Upper lobe of left lung (tissue), 6 donors: ENCODE data around the gene LTO1. TPM values are rescaled to one million over a fixed set of nuclear protein-coding genes. Genes with fewer than 3 reads are reported as not detected.
A peak's percentile ranks its signal among the peaks of the same experiment; 100 is the strongest.

Experiments used
- ATAC-seq, 2 donors: fragments of 200-7000 bp; cut with Tn5 transposase; one replicate each; pipeline ENCODE4 v1.9.1; 2022; ENCODE audit warnings: mild to moderate bottlenecking in 2 of 2, moderate library complexity in 2 of 2; ENCODE audit not compliant: low FRiP score in 2 of 2
- DNase-seq, 2 donors: peaks; one replicate each; pipeline ENCODE4 v3.0.0-alpha.2; 2019 to 2020
- H3K27ac ChIP-seq, 4 donors: fragments of 200-600 bp; sonication (generic); one replicate each; pipeline ENCODE4 v1.5.1; 2016 to 2019
- H3K27me3 ChIP-seq, 4 donors: fragments of 200-600 bp; sonication (generic); one replicate each; pipeline ENCODE4 v1.5.1; 2017 to 2019
- H3K36me3 ChIP-seq, 4 donors: fragments of 200-600 bp; sonication (generic); one replicate each; pipeline ENCODE4 v1.5.1; 2016 to 2019
- H3K4me1 ChIP-seq, 4 donors: fragments of 200-600 bp; sonication (generic); one replicate each; pipeline ENCODE4 v1.5.1; 2018 to 2019
- H3K4me3 ChIP-seq, 4 donors: fragments of 200-600 bp; sonication (generic); one replicate each; pipeline ENCODE4 v1.5.1; 2017 to 2019; ENCODE audit warnings: mild to moderate bottlenecking in 2 of 4, moderate library complexity in 1 of 4
- H3K9me3 ChIP-seq, 4 donors: fragments of 200-600 bp; sonication (generic); one replicate each; pipeline ENCODE4 v1.5.1; 2018 to 2019
- CTCF ChIP-seq, 6 experiments: fragments of 450-650 bp in 4 of 6; fragments of 200-600 bp in 2 of 6; sonication (generic) in 2 of 6; IDR thresholded peaks; one replicate each; pipeline ENCODE4 v1.5.1; 2016 to 2019; ENCODE audit warnings: antibody characterized with exemption in 6 of 6
- EP300 ChIP-seq, 4 donors: sonication (generic); formaldehyde crosslinking; IDR thresholded peaks; one replicate each; pipeline ENCODE4 v1.5.1; 2017; ENCODE audit warnings: antibody characterized with exemption in 4 of 4, control low read depth in 2 of 4
- POLR2A ChIP-seq, 4 donors: fragments of 450-650 bp; IDR thresholded peaks; one replicate each; pipeline ENCODE4 v1.5.1; 2016 to 2017; ENCODE audit warnings: antibody characterized with exemption in 4 of 4, mild to moderate bottlenecking in 2 of 4
- POLR2AphosphoS5 ChIP-seq, 2 donors: sonication (generic); formaldehyde crosslinking; IDR thresholded peaks; one replicate each; pipeline ENCODE4 v1.5.1; 2017; ENCODE audit warnings: antibody characterized with exemption in 2 of 2
- WGBS, 2 donors: methylation state at CpG; one replicate each; pipeline ENCODE4 v1.1.5; 2017 to 2018; 5-methylcytosine and 5-hydroxymethylcytosine counted together
- total RNA-seq, 6 donors: library from RNA; depleted of rRNA in 4 of 6; stranded (reverse); fragments of >200 nt in 4 of 6; gene quantifications; one replicate each; pipeline versions ENCODE4 v1.1.0 to v1.2.1, GENCODE V29; 2016 to 2021
- donor health status: DM: no; HTN: no; CAD: no; lungs with moderate emphysema.
- donor health status: DM: no; HTN: yes; CAD: no; lungs with severe emphysema.

Gene LTO1
- total RNA-seq, 6 donors from 2014 or later, result 18.5 to 68.1 (median 28.3) TPM

- H3K27ac ChIP-seq, result peak overlapping the region; percentile 14 to 85 (median 67)
- peak overlapping the region in 3 of 4 donors; percentile 42 to 81 (median 44) for H3K4me3 ChIP-seq
- peak; percentile 55 to 93 for DNase-seq
- H3K9me3 ChIP-seq, result no peaks in the 10 kb centered on the region
- peaks cover 0 to 20% (median 10%) of the 10 kb centered on the region in 4 donors for H3K27me3 ChIP-seq
- H3K36me3 ChIP-seq, result no peaks in the 10 kb centered on the region
- TF ChIP-seq POLR2AphosphoS5 (IDR thresholded peaks at IDR 0.05) (peak in 1 of 2 donors; percentile 57), EP300 (IDR thresholded peaks at IDR 0.05) (no peak), POLR2A (IDR thresholded peaks at IDR 0.05) (peak in 1 of 4 donors; percentile 52), CTCF (IDR thresholded peaks at IDR 0.05) (no peak)
- WGBS, 2 donors, result 0 to 9% methylated on average over 1 to 36 of the region's 63 CpGs
- ATAC-seq, result peak; percentile 61 to 74
- H3K4me1 ChIP-seq, result peaks cover 54 to 58% (median 56%) of the 10 kb centered on the region in 4 donors
These were observed 38.5 kb downstream of the LTO1 start for GRCh38 chr11:69636512-69637197.

- Histone ChIP-seq H3K27ac (peak overlapping the region in 1 of 4 donors; percentile 85), H3K4me1 (peaks cover 49 to 51% (median 51%) of the 10 kb centered on the region in 4 donors), H3K9me3 (no peaks in the 10 kb centered on the region), H3K4me3 (peak overlapping the region in 3 of 4 donors; percentile 42 to 81 (median 44)), H3K36me3 (no peaks in the 10 kb centered on the region), H3K27me3 (peaks cover 0 to 17% (median 8%) of the 10 kb centered on the region in 4 donors)
- DNase-seq, result no peak
- ATAC-seq, result no peak
- TF ChIP-seq POLR2A (IDR thresholded peaks at IDR 0.05), result no peak
- no peak for TF ChIP-seq POLR2AphosphoS5 (IDR thresholded peaks at IDR 0.05)
- TF ChIP-seq CTCF (IDR thresholded peaks at IDR 0.05), result no peak
- WGBS, 2 donors, result 26 to 39% methylated on average over 11 to 17 of the region's 17 CpGs
These were observed 39.2 kb downstream of the LTO1 start for GRCh38 chr11:69635804-69636511.

GRCh38 chr11:69635195-69635594 lies 40.0 kb downstream of the LTO1 start:
- 92 to 95% methylated on average over 6 of the region's 6 CpGs for WGBS, 2 donors
- H3K27me3 ChIP-seq, result peaks cover 0 to 17% (median 8%) of the 10 kb centered on the region in 4 donors
- TF ChIP-seq CTCF (IDR thresholded peaks at IDR 0.05) (no peak), POLR2A (IDR thresholded peaks at IDR 0.05) (no peak), EP300 (IDR thresholded peaks at IDR 0.05) (no peak), POLR2AphosphoS5 (IDR thresholded peaks at IDR 0.05) (no peak)
- DNase-seq (no peak), ATAC-seq (no peak)
- peaks cover 41 to 43% (median 43%) of the 10 kb centered on the region in 4 donors for H3K4me1 ChIP-seq
- no peak overlapping the region for H3K4me3 ChIP-seq
- H3K36me3 ChIP-seq, result no peaks in the 10 kb centered on the region
- H3K27ac ChIP-seq, result no peak overlapping the region
- no peaks in the 10 kb centered on the region for H3K9me3 ChIP-seq

- ATAC-seq, result no peak
- H3K4me1 ChIP-seq, result peaks cover 35 to 37% (median 37%) of the 10 kb centered on the region in 4 donors
- peaks cover 0 to 17% (median 7%) of the 10 kb centered on the region in 4 donors for H3K27me3 ChIP-seq
- H3K9me3 ChIP-seq, result no peaks in the 10 kb centered on the region
- no peak for DNase-seq
- no peak overlapping the region for H3K4me3 ChIP-seq
- 67 to 83% methylated on average over 3 to 7 of the region's 7 CpGs for WGBS, 2 donors
- H3K36me3 ChIP-seq, result no peaks in the 10 kb centered on the region
- no peak for TF ChIP-seq POLR2AphosphoS5 (IDR thresholded peaks at IDR 0.05)
- no peak for TF ChIP-seq EP300 (IDR thresholded peaks at IDR 0.05)
- H3K27ac ChIP-seq, result no peak overlapping the region
These were observed 40.6 kb downstream of the LTO1 start for GRCh38 chr11:69634590-69634989.

GRCh38 chr11:69634069-69634468 lies 41.1 kb downstream of the LTO1 start:
- peaks cover 31 to 32% (median 32%) of the 10 kb centered on the region in 4 donors for H3K4me1 ChIP-seq
- H3K27me3 ChIP-seq, result peaks cover 0 to 17% (median 7%) of the 10 kb centered on the region in 4 donors
- no peak overlapping the region for H3K4me3 ChIP-seq
- no peaks in the 10 kb centered on the region for H3K36me3 ChIP-seq
- ATAC-seq, result no peak
- no peak for DNase-seq
- WGBS, 2 donors, result 93 to 97% methylated on average over 6 of the region's 6 CpGs
- H3K27ac ChIP-seq, result no peak overlapping the region
- TF ChIP-seq POLR2A (IDR thresholded peaks at IDR 0.05), result no peak
- TF ChIP-seq CTCF (IDR thresholded peaks at IDR 0.05), result no peak
- TF ChIP-seq EP300 (IDR thresholded peaks at IDR 0.05), result no peak
- no peak for TF ChIP-seq POLR2AphosphoS5 (IDR thresholded peaks at IDR 0.05)
- peaks cover 0 to 4% (median 0%) of the 10 kb centered on the region in 4 donors for H3K9me3 ChIP-seq
